ENCODE measurements around the gene PTPRN2.

DNA sequence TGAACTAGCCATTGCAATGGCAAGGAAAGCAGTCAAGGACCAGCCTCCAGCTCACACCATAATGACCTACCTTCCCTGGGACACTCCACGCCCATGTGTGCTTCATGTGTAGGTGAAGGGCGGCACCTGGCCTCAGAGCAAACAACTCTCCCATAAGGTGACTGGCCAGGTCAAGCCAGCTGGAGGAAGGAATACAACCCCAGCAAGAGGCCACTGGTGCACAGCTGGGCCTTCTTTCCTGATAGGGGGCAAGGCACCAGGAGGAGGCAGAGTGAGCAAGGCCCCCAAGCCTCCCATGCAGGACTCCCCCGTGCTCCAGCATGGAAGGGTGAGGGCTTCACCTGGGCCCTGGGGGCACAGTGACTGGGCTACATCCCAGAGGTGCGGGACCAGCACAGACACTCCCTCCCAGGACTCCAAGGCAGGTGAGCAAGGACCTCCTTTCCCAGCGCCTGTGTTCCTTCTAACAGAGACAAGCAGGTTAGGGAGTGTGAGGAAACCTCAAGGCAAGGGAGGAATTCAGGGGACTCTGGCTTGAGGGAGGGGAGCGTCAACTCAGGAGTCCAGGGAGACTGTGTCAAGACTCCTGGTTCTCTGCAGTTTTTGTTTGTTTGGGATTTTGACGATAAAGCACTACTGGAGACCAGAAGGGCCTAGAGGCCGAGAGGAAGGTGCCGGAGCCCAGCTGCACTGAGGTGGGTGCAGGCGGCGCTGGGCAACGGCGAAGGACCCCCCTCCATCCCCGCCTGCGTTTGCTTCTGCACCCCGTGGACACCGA, 1.7 kb downstream of the PTPRN2 start:
- TF ChIP-seq, protein P1, sequence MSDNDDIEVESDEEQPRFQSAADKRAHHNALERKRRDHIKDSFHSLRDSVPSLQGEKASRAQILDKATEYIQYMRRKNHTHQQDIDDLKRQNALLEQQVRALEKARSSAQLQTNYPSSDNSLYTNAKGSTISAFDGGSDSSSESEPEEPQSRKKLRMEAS (IDR thresholded peaks at IDR 0.05): no peak
- TF ChIP-seq EZH2 (IDR thresholded peaks at IDR 0.05; ENCODE audit: low read depth, low read length, severe bottlenecking) (no peak), FOSL1 (IDR thresholded peaks at IDR 0.05; ENCODE audit: insufficient read depth, low read depth, low read length) (no peak), RAD21 (IDR thresholded peaks at IDR 0.05 in 1 of 2, conservative IDR thresholded peaks at IDR 0.05 in 1 of 2; ENCODE audit: low read depth in 2 of 2, low read length in 2 of 2) (peak in 1 of 2 experiments; percentile 18; a peak in 1 of 4 replicates), HDAC2 (IDR thresholded peaks at IDR 0.05; ENCODE audit: borderline replicate concordance in 1 of 2, low read depth in 2 of 2, low read length in 2 of 2) (no peak), YY1 (IDR thresholded peaks at IDR 0.05; ENCODE audit: low read depth, low read length) (no peak), EGR1 (IDR thresholded peaks at IDR 0.05; ENCODE audit: borderline replicate concordance, low read depth, low read length) (no peak), EP300 (IDR thresholded peaks at IDR 0.05; ENCODE audit: borderline replicate concordance in 1 of 2, low read depth in 2 of 2, low read length in 2 of 2) (no peak)
- TF ChIP-seq, protein P2, sequence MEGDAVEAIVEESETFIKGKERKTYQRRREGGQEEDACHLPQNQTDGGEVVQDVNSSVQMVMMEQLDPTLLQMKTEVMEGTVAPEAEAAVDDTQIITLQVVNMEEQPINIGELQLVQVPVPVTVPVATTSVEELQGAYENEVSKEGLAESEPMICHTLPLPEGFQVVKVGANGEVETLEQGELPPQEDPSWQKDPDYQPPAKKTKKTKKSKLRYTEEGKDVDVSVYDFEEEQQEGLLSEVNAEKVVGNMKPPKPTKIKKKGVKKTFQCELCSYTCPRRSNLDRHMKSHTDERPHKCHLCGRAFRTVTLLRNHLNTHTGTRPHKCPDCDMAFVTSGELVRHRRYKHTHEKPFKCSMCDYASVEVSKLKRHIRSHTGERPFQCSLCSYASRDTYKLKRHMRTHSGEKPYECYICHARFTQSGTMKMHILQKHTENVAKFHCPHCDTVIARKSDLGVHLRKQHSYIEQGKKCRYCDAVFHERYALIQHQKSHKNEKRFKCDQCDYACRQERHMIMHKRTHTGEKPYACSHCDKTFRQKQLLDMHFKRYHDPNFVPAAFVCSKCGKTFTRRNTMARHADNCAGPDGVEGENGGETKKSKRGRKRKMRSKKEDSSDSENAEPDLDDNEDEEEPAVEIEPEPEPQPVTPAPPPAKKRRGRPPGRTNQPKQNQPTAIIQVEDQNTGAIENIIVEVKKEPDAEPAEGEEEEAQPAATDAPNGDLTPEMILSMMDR (IDR thresholded peaks at IDR 0.05; ENCODE audit: control extremely low read depth in 1 of 3, insufficient read depth in 1 of 3, low read depth in 1 of 3, low read length in 3 of 3): 0 out of 4 replicates have a peak, but pooled peaks of 1 of the 3 experiments have one; percentile 1

Data from H1 (cell line).